GM12872 (cell line): ENCODE data around the gene PITPNM3.

Experiments
- CTCF ChIP-seq: IDR thresholded peaks from 3 replicates; pipeline ENCODE4 v1.5.1; 2011; ENCODE audit warnings: low read depth, mild to moderate bottlenecking, low read length, moderate library complexity; ENCODE audit not compliant: insufficient read depth

PITPNM3 gene

GRCh38 chr17:6468051-6468790 lies 88.1 kb downstream of the PITPNM3 start:
- TF ChIP-seq CTCF, result no peak

- no peak for TF ChIP-seq CTCF
These were observed 88.8 kb downstream of the PITPNM3 start for GRCh38 chr17:6467567-6467966.

- no peak for TF ChIP-seq CTCF
These were observed 91.0 kb downstream of the PITPNM3 start for GRCh38 chr17:6465206-6466003.

- TF ChIP-seq CTCF, result no peak
These were observed 91.8 kb downstream of the PITPNM3 start for GRCh38 chr17:6464446-6465041.

GRCh38 chr17:6463616-6464445 lies 92.5 kb downstream of the PITPNM3 start:
- no peak for TF ChIP-seq CTCF

- no peak for TF ChIP-seq CTCF
These were observed 93.7 kb downstream of the PITPNM3 start for GRCh38 chr17:6462692-6463091.
